ENCODE data around the gene APP.
"Not testable (repeated sequence)": the region's sequence is repeated elsewhere in the genome, so short reads cannot be mapped to it uniquely, and the experiment has no call there.

APP gene

DNA sequence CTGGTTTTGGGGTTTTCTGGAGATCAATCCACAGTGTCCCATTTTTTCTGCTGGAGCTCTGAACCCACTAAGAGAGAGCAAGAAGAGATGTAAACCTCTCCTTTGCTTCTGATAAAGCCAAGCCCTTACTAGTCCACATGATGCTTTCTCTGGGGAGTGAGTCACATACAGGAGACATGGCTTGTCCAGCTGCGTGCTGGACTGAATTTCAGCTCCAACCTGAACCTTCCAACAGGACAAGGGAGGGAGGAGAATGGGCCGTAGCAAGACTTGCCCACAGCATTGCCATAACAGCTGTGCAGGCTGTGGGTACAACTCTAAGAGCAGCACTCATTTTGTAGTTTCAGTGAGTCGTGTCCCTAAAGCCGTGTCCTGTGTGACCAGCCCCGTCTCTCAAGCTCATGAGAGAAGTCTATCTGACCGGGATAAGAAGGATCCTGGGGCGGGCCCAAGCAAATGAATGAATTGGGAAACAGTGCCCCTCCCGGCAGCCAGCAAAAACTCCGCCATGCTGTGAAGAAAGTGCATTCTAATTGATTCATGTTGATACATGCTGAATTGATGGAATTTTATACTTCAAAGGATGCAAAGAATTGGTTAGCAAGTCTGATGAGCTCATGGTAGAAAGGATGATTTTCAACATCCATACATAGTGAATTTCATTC lies 240.6 kb downstream of the APP start:
- DNase-seq, result no peak

DNA sequence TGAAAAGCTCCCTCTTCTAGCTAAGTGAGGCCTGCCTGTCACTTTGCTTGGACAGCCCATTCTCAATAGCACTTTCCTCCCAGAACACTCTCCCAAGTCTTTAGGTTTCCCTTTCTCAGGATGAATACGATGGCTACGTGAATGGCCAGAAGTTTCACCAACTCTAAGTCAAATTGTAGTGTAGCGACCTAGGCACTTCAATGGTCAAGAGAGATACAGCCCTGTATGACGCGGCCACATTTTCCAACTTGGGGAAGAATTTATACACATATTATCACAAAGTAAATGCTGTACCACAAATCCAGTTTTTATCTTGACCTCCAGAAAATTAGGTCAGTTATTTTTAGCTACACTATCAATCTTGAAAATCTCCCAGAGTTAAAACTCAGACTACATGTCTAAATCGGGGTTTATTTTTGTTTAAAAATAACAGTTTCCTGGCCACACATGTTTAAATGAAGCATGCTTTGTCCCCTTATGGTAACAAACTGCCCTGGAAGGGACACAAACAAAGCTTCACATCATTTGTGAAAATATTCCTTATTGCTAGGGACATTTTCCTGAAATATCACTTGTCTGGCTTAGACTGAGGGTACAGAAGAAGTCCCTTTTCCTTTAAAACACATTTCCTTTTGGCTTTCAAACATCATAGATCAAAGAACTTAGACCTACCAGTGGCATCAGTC lies 243.2 kb downstream of the APP start:
- DNase-seq, result no peak

DNA sequence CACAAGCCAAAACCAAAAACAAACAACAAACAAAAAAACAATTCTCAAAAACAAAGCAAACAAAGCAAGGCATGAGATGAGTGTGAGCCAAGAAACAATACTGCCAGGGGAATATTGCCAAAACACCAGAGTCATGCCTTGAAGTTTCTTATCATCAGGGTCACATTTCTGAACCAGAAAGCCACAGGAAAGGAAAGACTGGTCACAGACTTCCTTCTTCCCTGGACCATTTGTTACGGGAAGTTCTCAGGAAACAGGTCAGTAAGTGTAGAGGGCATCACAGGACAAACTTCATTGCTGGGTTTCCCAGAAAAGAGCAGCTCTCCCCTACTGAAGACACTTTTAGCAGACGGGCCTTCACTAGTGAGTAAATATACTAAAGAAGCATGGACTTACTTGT lies 244.6 kb downstream of the APP start:
- DNase-seq, result no peak

DNA sequence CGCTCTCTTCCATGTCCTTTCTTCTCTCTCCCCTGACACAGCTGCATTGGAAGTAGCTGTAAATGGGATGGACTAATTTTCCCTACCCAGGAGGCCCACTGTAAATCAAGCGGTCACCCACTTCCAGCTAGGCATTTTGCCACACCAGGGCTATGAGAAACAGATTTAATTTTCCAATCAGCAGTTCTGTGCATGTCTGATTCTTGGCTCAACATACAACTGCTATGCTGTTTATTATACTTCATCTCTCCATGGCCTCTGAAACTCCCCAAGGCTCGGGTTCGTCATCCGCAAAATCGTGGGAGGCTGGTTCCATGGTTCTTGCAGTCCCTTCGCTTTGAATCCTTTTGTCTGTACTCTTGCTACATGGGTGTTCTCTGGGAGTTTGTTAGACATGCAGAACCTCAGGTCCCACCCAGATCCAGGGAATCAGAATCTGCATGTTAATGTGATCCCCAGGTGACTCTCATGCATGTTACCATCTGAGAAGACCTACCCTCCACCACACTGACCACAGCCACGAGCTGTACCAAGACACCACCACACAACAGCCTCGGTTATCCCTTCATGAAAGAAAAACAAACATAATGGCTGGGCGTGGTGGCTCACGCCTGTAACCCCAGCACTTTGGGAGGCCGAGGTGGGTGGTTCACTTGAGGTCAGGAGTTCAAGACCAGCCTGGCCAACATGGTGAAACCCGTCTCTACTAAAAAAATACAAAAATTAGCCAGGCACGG lies 245.3 kb downstream of the APP start:
- DNase-seq, result no peak

DNA sequence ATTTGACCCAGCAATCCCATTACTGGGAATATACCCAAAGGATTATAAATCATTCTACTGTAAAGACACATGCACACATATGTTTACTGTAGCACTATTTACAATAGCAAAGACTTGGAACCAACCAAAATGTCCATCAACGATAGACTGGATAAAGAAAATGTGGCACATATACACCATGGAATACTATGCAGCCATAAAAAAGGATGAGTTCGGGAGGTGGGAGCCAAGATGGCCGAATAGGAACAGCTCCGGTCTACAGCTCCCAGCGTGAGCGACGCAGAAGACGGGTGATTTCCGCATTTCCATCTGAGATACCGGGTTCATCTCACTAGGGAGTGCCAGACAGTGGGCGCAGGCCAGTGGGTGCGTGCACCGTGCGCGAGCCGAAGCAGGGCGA lies 252.4 kb downstream of the APP start:
- not testable (repeated sequence) for DNase-seq

DNA sequence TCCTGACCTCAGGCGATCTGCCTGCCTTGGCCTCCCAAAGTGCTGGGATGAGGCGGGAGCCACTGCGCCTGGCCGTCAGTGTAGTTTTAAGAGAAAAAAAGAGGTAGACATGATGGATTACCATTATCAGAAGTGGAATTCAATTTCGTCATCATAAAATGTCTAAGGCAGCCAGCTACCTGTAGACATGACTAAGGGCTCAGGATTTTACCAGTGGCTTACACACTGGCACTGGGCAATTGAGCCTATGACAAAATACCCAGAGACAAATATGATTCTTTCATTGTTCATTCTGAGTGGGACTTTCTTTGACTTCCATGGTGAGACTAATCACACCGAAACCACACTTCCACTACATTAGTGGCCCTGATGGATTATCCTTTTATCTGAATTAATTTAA lies 254.3 kb downstream of the APP start:
- no peak for DNase-seq

DNA sequence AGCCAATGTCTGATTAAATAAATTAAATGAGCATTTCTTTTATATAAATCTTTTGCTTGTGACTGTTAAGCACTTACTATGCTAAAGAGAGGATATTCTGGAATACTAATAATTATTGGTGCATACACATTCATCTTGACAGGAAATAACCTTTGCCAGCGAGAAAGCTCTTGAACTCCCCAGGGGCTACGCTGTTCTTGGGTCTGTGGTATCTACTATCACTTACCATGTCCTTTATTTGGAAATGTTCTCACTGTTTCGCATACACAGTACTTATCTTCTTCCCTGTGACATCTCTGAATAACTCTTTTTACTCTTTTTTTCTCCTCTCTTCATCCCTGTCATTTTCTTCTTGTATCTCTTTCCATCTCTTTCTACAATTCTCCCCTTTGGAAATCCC lies 257.1 kb downstream of the APP start:
- DNase-seq, result no peak

DNA sequence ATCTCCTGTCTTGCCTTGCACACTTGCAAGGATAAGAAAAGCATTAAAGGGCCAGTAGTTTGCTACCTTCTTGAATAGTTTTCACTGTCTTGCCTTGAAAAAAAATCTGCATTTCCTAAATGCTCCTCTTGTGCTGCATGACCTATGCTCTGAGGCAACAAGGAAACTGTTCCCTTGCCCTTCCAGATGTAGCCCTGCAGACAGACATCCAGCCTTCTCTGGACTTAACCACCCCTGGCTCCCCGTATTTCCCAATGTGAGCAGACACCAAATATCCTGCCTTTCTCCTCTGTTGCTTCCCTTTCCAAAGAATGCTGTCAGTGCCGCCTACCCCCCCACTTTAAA lies 258.2 kb downstream of the APP start:
- no peak for DNase-seq

DNA sequence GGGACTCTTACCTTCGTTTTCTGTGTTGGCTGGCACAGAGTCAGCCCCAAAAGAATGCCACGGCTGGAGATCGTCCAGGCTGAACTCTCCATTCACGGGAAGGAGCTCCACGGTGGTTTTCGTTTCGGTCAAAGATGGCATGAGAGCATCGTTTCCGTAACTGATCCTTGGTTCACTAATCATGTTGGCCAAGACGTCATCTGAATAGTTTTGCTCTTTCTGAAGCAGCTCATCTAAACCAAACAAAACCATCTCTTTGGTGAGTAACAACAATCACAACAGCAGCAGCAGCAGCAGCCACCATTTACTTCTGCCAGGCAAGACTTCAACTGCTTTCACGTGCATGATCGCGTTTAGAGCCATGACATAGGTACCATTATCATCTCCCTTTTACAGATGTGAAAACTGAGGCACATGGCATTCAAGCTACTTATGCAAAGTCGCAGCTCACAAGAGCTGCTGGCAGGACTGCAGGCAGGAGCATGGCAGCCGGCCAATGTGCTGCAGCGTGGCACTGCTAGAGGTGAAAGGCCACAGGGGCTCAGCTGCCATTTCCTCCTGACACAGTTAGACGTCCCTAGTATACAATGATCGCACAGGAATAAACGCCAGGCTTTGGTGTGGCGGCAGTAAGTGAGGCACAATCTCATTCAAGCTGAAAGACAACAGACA lies 258.7 kb downstream of the APP start:
- DNase-seq, result no peak

DNA sequence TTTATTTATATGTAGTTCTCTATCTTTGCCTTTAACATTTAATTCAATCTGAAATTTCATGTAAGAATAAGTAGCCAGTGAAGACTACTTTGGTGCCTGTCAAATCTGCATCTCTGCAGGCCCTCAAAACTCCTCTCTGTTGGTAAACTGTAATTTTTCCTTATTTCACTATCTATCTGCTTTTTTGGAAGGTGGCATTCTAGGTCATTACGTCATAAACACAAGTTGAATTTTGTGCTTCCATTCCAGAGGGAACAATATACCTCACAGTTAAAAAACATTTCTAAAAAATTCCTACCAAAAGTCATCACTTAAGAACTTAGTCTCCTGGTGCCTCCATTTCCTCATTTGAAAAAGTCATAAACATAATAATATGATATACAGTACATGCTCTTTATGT lies 259.8 kb downstream of the APP start:
- no peak for DNase-seq

DNA sequence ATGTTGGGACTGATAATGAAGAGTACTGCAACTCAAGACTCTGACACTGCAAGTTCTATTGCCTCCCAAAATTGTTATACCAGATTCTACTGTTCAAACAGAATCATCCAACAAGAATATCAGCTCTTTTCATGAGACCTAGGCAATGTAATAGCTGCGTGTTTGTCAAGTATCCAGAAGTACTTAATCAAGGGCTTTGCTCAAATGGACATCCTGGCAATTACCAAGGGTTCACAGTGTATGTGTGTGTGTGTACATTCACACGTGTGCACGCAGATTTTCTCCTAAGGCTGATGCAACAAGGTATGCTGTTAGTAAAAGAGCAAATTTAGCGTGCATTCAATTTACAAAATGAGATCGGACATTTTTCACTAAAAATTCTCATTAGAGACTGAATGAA lies 261.2 kb downstream of the APP start:
- no peak for DNase-seq

DNA sequence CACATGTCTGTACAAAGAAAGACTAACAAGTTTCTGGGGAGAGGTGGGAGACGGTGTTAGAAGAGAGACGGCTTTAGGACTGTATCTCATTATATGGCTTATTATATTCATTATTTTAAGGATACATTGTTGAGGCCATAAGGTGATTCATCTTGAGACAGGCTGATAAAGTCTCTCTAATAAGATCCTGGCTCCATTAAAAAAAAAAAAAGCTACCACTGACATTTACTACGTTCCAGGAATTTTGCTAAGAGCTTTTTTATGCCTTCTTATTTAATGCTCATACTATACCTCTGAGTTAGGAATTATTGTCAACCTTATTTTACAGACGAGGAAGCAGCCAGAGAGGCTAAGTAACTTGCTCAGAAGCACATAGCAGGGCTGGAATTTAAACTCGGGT lies 262.1 kb downstream of the APP start:
- DNase-seq, result no peak

DNA sequence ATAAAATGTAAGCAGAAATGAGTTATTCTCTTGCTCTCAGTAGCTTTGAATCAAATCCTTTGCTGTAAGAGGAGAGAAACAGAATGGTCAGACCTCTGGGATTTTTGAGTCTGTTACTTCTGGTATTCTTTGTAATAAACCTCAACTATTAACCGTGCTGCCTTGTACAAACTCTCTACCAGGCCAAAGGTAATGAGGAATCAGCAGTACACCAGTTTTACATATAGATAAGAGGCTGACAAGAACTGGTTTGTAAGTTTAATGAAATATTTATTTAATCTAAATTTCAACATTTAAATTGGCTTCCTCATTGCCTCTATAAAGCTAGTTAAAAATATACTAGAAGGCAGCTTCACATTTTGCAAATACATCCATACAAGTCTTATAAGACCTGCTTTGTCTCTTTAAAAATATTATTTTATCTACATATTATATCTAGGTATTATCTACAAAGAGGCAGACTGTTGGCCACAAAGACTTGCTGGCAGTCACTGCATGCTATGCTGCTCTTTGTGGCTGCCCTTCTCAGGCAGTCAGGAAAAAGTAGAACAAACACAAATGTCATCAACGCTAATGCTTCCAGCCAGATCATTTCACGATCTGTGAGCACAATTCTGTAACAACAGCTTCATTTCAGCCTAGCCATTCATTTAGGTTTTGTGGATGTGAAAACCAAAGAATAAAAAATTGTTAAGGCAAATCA lies 262.8 kb downstream of the APP start:
- DNase-seq, result no peak

DNA sequence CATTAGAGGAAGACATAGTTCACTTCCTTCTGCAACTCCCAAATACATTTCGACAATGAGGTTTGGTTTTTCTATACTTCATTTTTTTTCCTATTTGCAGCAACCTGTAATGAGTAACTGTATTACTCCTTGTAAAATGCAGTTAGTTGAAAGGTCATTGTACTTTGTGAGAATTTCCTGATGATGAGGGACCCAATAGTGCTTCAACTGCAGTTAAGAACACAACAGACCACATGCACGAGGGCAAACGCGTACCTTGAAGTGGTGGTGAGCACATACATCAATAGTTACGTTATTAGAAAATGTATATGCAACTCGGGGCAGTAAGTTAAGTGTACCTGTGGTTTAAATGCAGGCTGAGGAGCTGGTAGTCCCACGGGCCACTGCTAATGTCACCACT lies 264.0 kb downstream of the APP start:
- no peak for DNase-seq

DNA sequence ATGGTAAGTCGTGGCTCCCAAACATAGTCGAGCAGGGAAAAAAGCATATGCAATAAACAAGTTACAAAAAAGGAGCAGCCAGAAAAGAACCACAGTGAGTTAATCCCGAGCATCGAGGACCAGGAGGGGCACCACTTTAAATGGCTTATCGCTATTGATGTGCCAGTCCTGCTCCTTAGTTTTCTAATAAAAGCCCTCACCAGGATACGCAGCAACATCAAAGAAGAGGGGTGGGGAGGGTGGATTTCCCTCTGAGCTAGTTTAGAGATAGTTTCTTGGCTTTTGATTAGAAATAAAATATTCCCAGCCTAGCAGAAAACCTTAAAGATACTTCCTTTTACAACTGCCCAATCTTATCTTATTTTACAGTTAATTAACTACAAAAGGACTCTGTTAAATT lies 265.4 kb downstream of the APP start:
- DNase-seq, result no peak

DNA sequence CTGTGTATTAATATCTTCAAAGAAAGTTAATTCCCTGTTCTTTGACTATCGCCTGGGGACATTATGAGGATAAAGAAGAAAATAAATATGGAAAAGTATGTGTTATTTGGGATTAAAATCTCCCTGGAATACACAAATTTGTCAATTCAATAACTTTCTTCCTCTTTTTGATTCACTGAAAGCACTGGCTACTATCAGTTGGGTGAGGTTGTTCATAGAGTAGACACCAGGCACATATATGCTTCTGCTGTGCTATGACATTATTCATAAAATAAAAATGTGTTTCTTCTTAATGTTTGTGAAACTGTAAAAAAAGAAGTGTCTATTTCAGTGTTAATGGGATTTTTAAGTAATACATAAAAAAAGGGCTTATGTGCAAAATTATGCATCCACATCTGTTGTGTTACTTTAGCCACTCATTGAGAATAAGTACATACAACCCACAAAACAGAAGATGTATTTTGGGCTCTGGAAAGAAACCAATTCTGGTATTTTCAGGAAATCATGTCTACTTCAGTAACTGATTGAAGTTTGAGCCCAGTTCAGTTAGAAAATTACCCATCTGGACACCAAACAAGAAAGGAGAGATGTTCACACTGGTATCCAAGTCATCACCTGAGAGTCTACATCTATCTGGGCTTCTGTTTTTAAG lies 266.4 kb downstream of the APP start:
- DNase-seq, result no peak

DNA sequence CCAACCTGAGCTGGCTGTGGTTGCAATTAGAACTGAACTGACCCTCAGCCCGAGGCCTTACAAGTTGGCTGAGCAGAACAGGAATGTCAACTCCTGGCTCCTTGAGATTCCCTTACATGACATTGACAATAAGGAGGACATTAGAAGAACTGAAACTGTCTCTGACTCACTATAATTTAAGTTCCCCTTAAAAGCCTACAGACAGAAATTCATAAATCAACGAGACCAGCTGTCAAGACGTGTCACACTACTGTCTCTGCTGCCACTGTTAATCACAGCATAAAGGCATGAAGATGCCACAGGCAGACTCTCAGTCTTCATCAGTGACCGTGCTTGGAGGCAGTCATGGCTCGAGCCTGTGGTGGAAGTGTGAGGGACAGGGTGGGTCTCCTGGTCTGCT lies 267.0 kb downstream of the APP start:
- DNase-seq, result no peak

DNA sequence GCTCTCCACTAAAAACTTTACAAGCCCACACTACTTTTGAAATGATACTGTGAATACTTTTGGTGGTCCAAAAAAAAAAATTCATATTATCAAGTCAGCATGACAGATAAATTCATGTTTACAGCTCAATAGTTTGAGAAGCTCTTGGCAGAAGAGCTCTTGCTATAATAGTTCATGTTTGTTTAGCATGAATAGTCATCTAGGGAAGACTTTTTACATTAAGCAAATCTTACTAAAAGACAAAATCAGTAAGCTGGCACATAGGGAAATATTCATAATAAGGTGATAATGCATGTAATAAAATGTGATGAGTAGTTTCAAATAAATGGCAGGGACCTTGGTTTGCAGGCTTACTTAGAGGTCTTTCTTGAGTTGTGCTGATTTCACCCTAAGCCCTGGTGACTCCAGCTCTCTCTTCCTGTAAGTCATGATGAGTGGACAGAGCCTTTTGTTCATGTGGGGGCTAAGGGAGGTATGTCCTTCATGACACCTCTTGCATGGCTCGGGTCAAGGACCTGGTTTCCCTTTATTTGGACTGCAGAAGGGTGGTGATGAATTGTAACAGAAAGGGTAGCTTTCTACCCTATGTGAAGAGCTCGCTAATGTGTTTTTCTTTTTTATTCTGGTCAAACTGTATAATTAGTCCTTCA lies 269.1 kb downstream of the APP start:
- DNase-seq, result no peak

DNA sequence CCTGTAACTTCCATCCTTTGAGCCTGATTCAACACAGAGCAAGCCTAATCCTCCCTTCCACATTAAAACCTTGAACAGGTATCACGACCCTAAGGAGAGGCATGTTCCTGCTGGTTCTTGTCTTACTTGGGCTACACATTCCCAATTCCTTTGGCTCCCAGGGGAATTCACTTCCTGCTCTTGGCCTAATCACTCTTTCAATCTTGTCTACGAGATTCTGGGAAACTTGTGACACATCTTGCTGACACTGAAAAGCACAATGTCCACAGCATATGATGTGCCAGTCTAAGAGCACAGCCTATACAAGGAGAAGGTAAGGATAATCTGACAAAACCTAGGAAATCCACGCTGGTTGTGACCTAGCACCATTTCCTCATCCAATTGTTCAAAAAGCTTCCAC lies 271.9 kb downstream of the APP start:
- no peak for DNase-seq

DNA sequence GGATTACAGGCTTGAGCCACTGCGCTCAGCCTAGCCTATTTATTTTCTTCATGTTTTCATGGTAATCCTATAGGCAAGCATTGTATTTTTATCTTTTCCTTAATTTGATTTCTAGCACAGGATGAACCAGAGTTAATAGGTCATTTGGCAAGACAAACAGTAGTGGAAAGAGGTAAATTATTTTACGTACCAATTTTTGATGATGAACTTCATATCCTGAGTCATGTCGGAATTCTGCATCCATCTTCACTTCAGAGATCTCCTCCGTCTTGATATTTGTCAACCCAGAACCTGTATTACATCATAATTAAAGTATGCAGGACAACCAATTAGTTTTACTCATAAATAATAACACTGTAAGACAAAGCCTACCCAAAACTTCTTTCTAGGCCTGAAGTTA lies 273.2 kb downstream of the APP start:
- no peak for DNase-seq

DNA sequence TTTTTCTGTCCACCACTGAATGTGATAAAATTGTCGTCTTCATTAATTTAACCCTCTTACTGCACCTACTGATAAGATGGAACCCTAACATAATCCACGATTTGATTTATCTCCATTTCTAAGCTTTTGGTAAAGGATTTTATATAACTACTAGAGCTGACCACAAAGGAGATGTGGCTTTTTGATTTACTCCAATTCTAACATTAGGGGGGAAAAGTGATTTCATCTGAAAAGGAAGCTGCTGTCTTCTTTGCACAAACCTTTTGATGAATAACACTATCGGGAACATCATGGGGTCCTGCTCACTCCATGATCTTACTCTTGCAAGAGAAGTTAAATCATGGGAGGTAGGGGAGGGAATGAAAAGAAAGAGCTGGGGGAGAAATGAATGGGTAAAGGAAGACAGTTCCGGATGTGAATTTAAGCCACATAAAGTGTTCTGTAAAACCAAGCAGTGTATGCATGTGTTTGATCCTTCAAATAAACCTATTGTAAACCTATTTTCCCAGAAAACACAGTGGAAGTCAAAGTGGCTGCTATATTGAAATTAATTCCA lies 274.0 kb downstream of the APP start:
- DNase-seq, result no peak

All from kidney glomerular epithelial cell (primary cell).